Adrenal gland (tissue), 12 donors: Measurements from ENCODE around the gene RNF215. TPM values are rescaled to one million over a fixed set of nuclear protein-coding genes. Genes with fewer than 3 reads are reported as not detected.

Experiments used
- DNase-seq, 7 donors: peaks; one replicate each; pipeline ENCODE4 v3.0.0-alpha.2; 2019 to 2020
- H3K27ac ChIP-seq, 5 donors: fragments of 200-600 bp; sonication (generic) in 4 of 5; 1 replicate in 3 of 5; 2 replicates in 2 of 5; pipeline versions ENCODE4 v1.5.1 to v1.8.0; 2016 to 2020; ENCODE audit warnings: mild to moderate bottlenecking in 1 of 5
- H3K27me3 ChIP-seq: fragments of 200-600 bp; 2 replicates; pipeline ENCODE4 v1.8.0; 2021
- H3K36me3 ChIP-seq, 2 donors: fragments of 200-600 bp; replicated peaks in 1 of 2; 1 replicate in 1 of 2; 2 replicates in 1 of 2; pipeline versions ENCODE4 v1.5.1 to v1.8.0; 2018 to 2022
- H3K4me1 ChIP-seq, 2 donors: fragments of 200-600 bp; replicated peaks in 1 of 2; 1 replicate in 1 of 2; 2 replicates in 1 of 2; pipeline versions ENCODE4 v1.5.1 to v1.8.0; 2018 to 2021
- H3K4me3 ChIP-seq, 4 donors: fragments of 200-600 bp; sonication (generic) in 3 of 4; one replicate each; pipeline ENCODE4 v1.5.1; 2016 to 2018
- H3K9me3 ChIP-seq, 3 donors: fragments of 200-600 bp; sonication (generic) in 1 of 3; replicated peaks in 1 of 3; 1 replicate in 2 of 3; 2 replicates in 1 of 3; pipeline versions ENCODE4 v1.5.1 to v1.8.0; 2016 to 2021
- CTCF ChIP-seq, 6 experiments: fragments of 450-650 bp in 4 of 6; fragments of 200-600 bp in 2 of 6; sonication (generic) in 1 of 6; IDR thresholded peaks; 1 replicate in 5 of 6; 2 replicates in 1 of 6; pipeline versions ENCODE4 v1.5.1 to v1.8.0; 2016 to 2021; ENCODE audit warnings: antibody characterized with exemption in 6 of 6, mild to moderate bottlenecking in 2 of 6, moderate library complexity in 1 of 6
- POLR2A ChIP-seq, 2 donors: fragments of 450-650 bp; IDR thresholded peaks; one replicate each; pipeline ENCODE4 v1.6.1; 2017; ENCODE audit warnings: antibody characterized with exemption in 2 of 2, mild to moderate bottlenecking in 2 of 2, moderate library complexity in 1 of 2
- WGBS, 4 donors: extraction: QIAGEN DNeasy Blood & Tissue Kit in 2 of 4; methylation state at CpG; one replicate each; pipeline versions ENCODE4 v1.1.5 to v1.1.7; 2013 to 2017; 5-methylcytosine and 5-hydroxymethylcytosine counted together
- intact Hi-C, 2 donors: fragments of 100-400 bp; cut with DNase I; formaldehyde crosslinking; loops; one replicate each; pipeline versions ENCODE4 v1.14.1 to v1.15.0; 2022 to 2023
- polyA plus RNA-seq, 3 donors: library from polyadenylated mRNA; stranded (reverse); fragments of 200-250 nt in 2 of 3; fragments of 350-450 nt in 1 of 3; fragmentation: Illumina TruSeq in 1 of 3; extraction: RNeasy Lipid Tissue Mini Kit (QIAGEN cat#74804) in 1 of 3; gene quantifications; one replicate each; pipeline ENCODE4 v1.2.3, GENCODE V29; 2013 to 2014
- total RNA-seq, 9 donors: library from RNA; depleted of rRNA in 4 of 9; stranded (reverse); fragments of >200 nt in 4 of 9; fragments of 120-200 nt in 1 of 9; fragmentation: NEBNext Ultra II Directional in 1 of 9; extraction: Animal tissue kit (Norgen Biotek cat#: 25700) in 1 of 9; gene quantifications; one replicate each; pipeline versions ENCODE4 v1.1.0 to v1.2.4, GENCODE V29; 2013 to 2023
- donor health status: healthy with polysubstance abuse.
- donor health status: Bipolar disorder and iron deficiency.
- donor health status: DM: yes; HTN: yes; CAD: no.
- donor health status: DM: no; HTN: no; CAD: no.
- donor health status: DM: no; HTN: no; CAD: no.
- donor health status: DM: yes; HTN: yes; CAD: no.

RNF215 gene
- total and polyA plus RNA-seq, 12 donors, result 2.0 to 20.1 (median 12.1) TPM

- intact Hi-C loops, result loop anchor here (2.0 to 5.0 kb wide), 2 partner anchors 91 to 94 kb away; no protein-coding TSS in a partner anchor
- Histone ChIP-seq H3K27me3 (no peaks in the 10 kb centered on the region), H3K4me1 (peaks cover 0 to 10% of the 10 kb centered on the region in 2 donors), H3K9me3 (no peaks in the 10 kb centered on the region), H3K27ac (peak overlapping the region in 3 of 5 donors; percentile 5 to 64 (median 44)), H3K36me3 (no peaks in the 10 kb centered on the region), H3K4me3 (no peak overlapping the region)
- TF ChIP-seq CTCF (IDR thresholded peaks at IDR 0.05), result peak; percentile 72 to 90 (median 84)
- no peak for TF ChIP-seq POLR2A (IDR thresholded peaks at IDR 0.05)
- 45 to 79% (median 47%) methylated on average over 2 to 5 of the region's 5 CpGs for WGBS, 4 donors
- peak; percentile 76 to 86 (median 85) for DNase-seq
Observed at GRCh38 chr22:30390974-30391691, 3.9 kb upstream of the RNF215 start.

GRCh38 chr22:30386608-30386959, 627 bp downstream of the RNF215 start:
- peaks cover 0 to 13% of the 10 kb centered on the region in 2 donors for H3K4me1 ChIP-seq
- WGBS, 4 donors, result 20 to 26% (median 23%) methylated on average over 1 to 10 of the region's 10 CpGs
- intact Hi-C loops, result loop anchor here (2.0 to 10.0 kb wide), 5 partner anchors 96 to 282 kb away; partner anchors contain the start of gene CASTOR1 (in 1 of the 2)
- no peaks in the 10 kb centered on the region for H3K27me3 ChIP-seq
- H3K9me3 ChIP-seq, result no peaks in the 10 kb centered on the region
- no peaks in the 10 kb centered on the region for H3K36me3 ChIP-seq
- peak overlapping the region in 1 of 5 donors; percentile 95 for H3K27ac ChIP-seq
- TF ChIP-seq POLR2A (IDR thresholded peaks at IDR 0.05), result no peak
- TF ChIP-seq CTCF (IDR thresholded peaks at IDR 0.05), result peak in 1 of 6 experiments; percentile 14
- H3K4me3 ChIP-seq, result peak overlapping the region in 1 of 4 donors; percentile 78
- DNase-seq, result peak in 2 of 7 donors; percentile 14 to 32

- 82 to 94% (median 92%) methylated on average over 3 to 10 of the region's 10 CpGs for WGBS, 4 donors
- intact Hi-C loops, result loop anchor here (2.0 to 10.0 kb wide), 5 partner anchors 95 to 281 kb away; partner anchors contain the start of gene CASTOR1 (in 1 of the 2)
- no peak for DNase-seq
- no peak overlapping the region for H3K27ac ChIP-seq
- H3K36me3 ChIP-seq, result peaks cover 0 to 4% of the 10 kb centered on the region in 2 donors
- no peak for TF ChIP-seq POLR2A (IDR thresholded peaks at IDR 0.05)
- TF ChIP-seq CTCF (IDR thresholded peaks at IDR 0.05), result no peak
- no peak overlapping the region for H3K4me3 ChIP-seq
- H3K4me1 ChIP-seq, result peaks cover 0 to 13% of the 10 kb centered on the region in 2 donors
- H3K27me3 ChIP-seq, result no peaks in the 10 kb centered on the region
- no peaks in the 10 kb centered on the region for H3K9me3 ChIP-seq
Observed at GRCh38 chr22:30385942-30386341, 1.3 kb downstream of the RNF215 start.

GRCh38 chr22:30383061-30383460, 4.2 kb downstream of the RNF215 start:
- TF ChIP-seq CTCF (IDR thresholded peaks at IDR 0.05) (no peak), POLR2A (IDR thresholded peaks at IDR 0.05) (no peak)
- DNase-seq, result no peak
- intact Hi-C loops, result loop anchor here in 1 of 2 donors (10.0 kb wide), 1 partner anchor 278 kb away; no protein-coding TSS in a partner anchor
- no peaks in the 10 kb centered on the region for H3K9me3 ChIP-seq
- peaks cover 0 to 4% of the 10 kb centered on the region in 2 donors for H3K36me3 ChIP-seq
- 66 to 90% (median 83%) methylated on average over 3 of the region's 3 CpGs; no CpG with 5 or more reads in 1 of the 4 donors for WGBS, 4 donors
- H3K4me1 ChIP-seq, result peaks cover 0 to 13% of the 10 kb centered on the region in 2 donors
- no peaks in the 10 kb centered on the region for H3K27me3 ChIP-seq
- H3K27ac ChIP-seq, result no peak overlapping the region
- H3K4me3 ChIP-seq, result no peak overlapping the region
